Cerebellar nuclear complex (tissue), 1 donor: Measurements from ENCODE around the gene PIP5K1B.

Source experiments
- DNase-seq, 2 experiments: peaks; one replicate each; lab custom pipeline; 2025; lab: John Stamatoyannopoulos, UW

PIP5K1B gene

GRCh38 chr9:68912561-68912960 is 207.5 kb downstream of the PIP5K1B start:
- DNase-seq: no peak

DNA sequence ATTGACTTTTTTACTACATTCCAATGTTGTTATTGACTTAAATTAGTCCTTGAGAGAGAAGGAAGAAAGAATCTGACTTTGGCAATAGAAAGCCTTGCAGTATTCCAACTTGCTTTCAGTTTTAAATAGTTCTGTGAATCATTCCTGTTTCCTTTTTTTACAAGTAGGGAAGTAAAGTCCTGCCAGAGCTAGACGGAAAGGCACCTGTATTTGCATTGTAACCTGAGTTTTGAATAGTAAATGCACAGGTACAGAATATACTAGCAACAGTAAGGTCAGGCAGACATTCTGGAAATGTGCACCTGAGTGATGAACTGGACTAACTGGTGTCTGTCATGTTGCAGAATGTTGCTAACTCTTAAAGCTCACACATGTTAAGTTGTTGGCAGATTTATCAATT is 208.0 kb downstream of the PIP5K1B start:
- DNase-seq: no peak

DNA sequence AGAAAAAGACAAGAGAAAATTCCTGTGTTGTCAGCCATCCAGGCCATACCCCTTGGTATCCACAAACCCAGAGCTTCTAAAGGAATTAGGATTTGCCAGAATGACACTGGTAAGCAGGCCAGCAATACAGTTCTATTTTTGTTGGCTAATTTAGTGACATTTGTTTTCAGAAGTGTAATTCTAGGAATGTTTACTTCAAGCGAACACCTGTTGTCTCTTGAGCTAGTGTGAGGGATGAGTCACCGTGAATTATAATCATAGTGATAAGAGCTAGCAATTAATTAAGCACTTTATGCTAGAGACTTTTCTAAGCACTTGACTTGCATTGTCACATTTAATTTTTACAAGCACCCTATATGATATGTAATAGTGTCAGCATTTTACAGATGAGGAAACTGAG is 209.7 kb downstream of the PIP5K1B start:
- no peak for DNase-seq

GRCh38 chr9:68919661-68920060 is 214.6 kb downstream of the PIP5K1B start:
- no peak for DNase-seq

DNA sequence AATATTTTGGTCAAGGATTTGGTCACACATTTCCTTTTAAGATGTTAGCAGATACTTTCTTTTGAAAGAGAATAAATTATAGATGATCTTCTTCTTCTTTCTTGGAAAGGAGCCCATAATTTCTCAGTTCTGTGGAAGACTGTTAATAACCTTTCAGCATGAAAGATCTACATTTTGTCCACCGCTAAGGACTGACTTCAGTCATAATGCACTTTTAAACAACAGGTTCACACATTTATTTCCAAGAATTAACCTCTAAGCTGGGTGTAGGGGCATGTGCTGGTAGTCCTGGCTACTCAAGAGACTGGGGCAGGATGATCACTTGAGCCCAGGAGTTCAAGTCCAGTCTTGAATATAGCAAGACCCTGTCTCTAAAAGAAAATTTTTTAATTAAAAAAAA is 215.9 kb downstream of the PIP5K1B start:
- DNase-seq: no peak

DNA sequence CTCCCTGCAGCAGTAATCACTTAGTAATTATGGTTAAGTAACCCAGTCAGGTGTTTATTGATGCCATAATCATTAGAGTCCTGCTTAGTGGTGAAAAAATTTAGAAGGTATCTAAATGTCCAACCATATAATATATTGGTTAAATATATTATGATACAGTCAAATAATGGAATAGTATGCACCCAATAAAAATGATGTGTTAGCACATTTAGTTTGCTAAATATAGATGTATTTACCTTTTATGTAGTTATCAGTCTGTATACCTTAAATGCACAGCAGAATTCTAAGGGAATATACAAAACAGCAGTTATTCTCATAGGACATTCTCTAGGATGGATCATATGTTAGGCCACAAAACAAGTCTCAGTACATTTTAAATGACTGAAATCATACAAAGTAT is 218.4 kb downstream of the PIP5K1B start:
- no peak for DNase-seq

DNA sequence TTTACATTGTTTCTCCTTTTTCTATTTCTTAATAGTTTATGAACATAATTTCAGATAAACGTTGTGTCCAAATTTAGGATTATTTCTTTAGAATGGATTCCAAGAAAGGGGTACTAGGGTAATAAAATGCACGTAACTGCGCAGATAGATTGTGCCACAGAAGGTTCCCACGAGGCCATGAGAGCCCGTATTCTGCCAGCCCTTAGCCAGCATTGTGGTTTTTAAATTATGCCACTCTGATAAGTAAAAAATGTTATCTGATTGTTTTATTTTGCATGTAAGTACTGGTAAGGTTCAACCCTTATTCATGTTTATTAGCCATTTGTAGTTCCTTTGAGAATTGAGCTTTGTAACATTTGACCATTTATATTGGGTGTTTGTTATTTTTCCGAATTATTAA is 220.1 kb downstream of the PIP5K1B start:
- DNase-seq: no peak

- no peak for DNase-seq
These were observed 222.1 kb downstream of the PIP5K1B start for GRCh38 chr9:68927165-68927564.

GRCh38 chr9:68931821-68932220 is 226.8 kb downstream of the PIP5K1B start:
- no peak for DNase-seq

DNA sequence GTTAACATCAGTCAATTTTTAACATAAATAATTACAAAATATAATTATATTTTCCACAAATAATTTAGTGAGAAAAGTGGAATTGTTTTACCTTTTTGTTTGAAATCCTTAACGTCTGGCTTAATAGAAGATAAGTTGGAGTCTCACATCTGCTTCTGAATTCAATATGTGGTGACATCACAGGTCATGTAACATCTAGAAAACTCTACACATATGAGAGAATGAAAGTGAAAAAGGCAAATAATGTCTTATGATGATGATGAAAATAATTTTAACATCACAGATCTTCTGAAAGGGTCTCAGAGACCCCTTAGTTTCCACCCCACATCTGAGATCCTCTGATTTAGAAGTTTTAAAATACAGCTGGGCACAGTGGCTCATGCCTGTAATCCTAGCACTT is 227.4 kb downstream of the PIP5K1B start:
- no peak for DNase-seq

GRCh38 chr9:68933434-68934328 is 228.6 kb downstream of the PIP5K1B start:
- no peak for DNase-seq

DNA sequence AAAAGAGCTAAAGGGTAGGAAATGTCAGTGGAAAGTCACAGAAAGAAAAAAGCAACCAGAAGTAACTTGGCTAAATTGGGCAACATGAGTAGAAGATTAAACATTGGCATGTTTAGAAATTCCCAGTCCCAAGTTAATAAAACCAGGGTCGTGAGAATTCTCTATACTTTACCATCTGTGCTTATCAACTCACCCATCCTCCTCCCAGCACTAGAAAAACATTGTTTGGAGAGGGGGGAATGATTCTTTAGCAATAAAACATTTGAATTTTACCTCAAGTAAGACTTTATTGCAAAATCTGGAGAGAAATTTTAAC is 229.2 kb downstream of the PIP5K1B start:
- no peak for DNase-seq

GRCh38 chr9:68940573-68940972 is 235.5 kb downstream of the PIP5K1B start:
- no peak for DNase-seq

- DNase-seq: no peak
These were observed 236.9 kb downstream of the PIP5K1B start for GRCh38 chr9:68941780-68942459.

DNA sequence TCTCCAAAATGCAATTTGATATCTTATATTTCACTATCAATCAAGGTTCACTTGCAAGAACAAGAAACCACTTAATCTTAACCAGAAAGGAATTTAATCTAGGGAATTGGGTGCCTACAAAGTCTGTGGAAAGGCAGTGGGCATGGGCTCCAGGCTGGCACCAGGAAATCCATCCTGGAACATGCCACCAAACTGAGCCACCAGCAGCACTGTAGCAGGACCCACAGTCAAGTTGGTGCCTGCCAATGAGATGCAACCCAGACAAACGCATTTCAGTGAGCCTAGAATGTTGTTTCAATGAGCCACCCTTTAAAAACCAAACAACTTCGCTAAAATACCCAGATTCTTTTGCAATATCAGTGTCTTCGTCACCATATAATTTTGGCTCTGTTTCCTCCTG is 237.8 kb downstream of the PIP5K1B start:
- no peak for DNase-seq

GRCh38 chr9:68947015-68947414 is 242.0 kb downstream of the PIP5K1B start:
- no peak for DNase-seq

GRCh38 chr9:68947842-68948569 is 243.0 kb downstream of the PIP5K1B start:
- no peak for DNase-seq

- no peak for DNase-seq
These were observed 244.4 kb downstream of the PIP5K1B start for GRCh38 chr9:68949271-68950000.

- DNase-seq: no peak
These were observed 245.1 kb downstream of the PIP5K1B start for GRCh38 chr9:68950188-68950587.

DNA sequence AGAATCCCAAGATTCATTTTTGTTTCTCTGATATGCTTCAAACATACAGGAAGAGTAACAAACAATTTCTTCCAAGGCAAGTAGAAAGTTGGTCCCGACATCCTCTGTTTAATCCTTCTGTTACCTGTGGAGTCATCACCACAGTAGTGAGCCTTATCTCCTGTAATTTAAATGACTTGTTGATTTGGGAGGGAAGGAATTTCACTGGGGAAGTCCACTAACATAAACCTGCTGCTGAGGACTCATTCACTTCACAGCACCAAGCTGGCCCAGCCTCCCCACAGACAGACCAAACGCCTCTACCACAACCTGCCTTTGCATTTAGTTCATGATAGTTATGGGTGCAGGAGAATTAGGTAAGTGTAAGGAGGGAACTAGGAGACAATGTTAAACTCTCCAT is 245.6 kb downstream of the PIP5K1B start:
- no peak for DNase-seq

GRCh38 chr9:68951879-68952659 is 247.0 kb downstream of the PIP5K1B start:
- DNase-seq: no peak
